Activated CD8-positive, alpha-beta T cell treated with anti-CD3 and anti-CD28 coated beads for 36 hours (primary cell): ENCODE measurements around the gene EIF4E1B. TPM values are rescaled to one million over a fixed set of nuclear protein-coding genes. Genes with fewer than 3 reads are reported as not detected.

ENCODE experiments used
- ATAC-seq: fragments of 200-7000 bp; cut with Tn5 transposase; one replicate; pipeline ENCODE4 v1.10.0; 2021; ENCODE audit warnings: mild to moderate bottlenecking, moderate library complexity
- CTCF ChIA-PET: fragments of 350-600 bp; sonication (Branson Sonifier 250); formaldehyde crosslinking; loops from one replicate; lab custom pipeline; 2021; ENCODE audit warnings: antibody characterized with exemption; lab: Charles Lee
- POLR2A ChIA-PET: fragments of 350-600 bp; sonication (Branson Sonifier 250); formaldehyde crosslinking; loops from one replicate; lab custom pipeline; 2021; ENCODE audit warnings: antibody characterized with exemption; lab: Charles Lee
- DNase-seq: peaks from one replicate; pipeline ENCODE4 v3.0.0-alpha.2; 2020
- H3K27ac Mint-ChIP-seq: one replicate; pipeline ENCODE4 v1.8.0; 2021; ENCODE audit warnings: mild to moderate bottlenecking, mixed read lengths
- H3K27me3 Mint-ChIP-seq: one replicate; pipeline ENCODE4 v1.8.0; 2021; ENCODE audit warnings: mixed read lengths
- H3K36me3 Mint-ChIP-seq: one replicate; pipeline ENCODE4 v1.8.0; 2021; ENCODE audit warnings: low read depth, mixed read lengths
- H3K4me1 Mint-ChIP-seq: one replicate; pipeline ENCODE4 v1.8.0; 2021; ENCODE audit warnings: low read depth, mixed read lengths
- H3K4me3 Mint-ChIP-seq: one replicate; pipeline ENCODE4 v1.8.0; 2021; ENCODE audit warnings: mild to moderate bottlenecking, moderate library complexity, mixed read lengths
- H3K9me3 Mint-ChIP-seq: one replicate; pipeline ENCODE4 v1.8.0; 2021; ENCODE audit warnings: mixed read lengths
- intact Hi-C: fragments of 100-400 bp; cut with micrococcal nuclease; formaldehyde crosslinking; loops from one replicate; pipeline ENCODE4 v1.10.0; 2022
- total RNA-seq, 2 experiments: library from RNA; stranded (reverse); gene quantifications; one replicate each; pipeline ENCODE4 v1.2.3, GENCODE V29; 2021
- TF ChIP-seq, protein P1 (sequence below): fragments of 200-600 bp; IDR thresholded peaks from one replicate; pipeline ENCODE4 v1.8.0; 2022; ENCODE audit warnings: antibody characterized with exemption, mild to moderate bottlenecking

The EIF4E1B gene
- total RNA-seq, 2 experiments from 2014 or later: not detected

DNA sequence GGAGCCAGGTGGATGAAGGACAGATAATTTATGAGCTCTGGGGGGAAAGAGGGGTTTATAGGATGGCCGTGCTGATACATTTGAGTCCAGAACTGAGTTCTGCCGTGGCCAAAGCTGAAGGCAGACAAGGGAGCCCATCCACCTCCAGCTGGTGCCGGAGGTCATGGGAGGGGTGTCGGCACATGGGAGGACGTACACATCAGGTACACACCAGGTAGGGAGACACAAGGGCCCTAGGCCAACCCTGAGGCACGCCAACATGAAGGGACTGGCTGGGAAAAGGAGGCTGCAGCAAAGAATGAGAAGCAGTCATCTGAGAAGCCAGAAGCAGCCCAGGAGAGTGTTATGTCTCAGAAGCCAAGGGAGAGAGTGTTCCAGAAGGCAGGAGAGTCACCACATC, 18.5 kb upstream of the EIF4E1B start:
- no peak for DNase-seq
- ATAC-seq: no peak
- POLR2A ChIA-PET: no interaction called here
- TF ChIP-seq, protein P1, sequence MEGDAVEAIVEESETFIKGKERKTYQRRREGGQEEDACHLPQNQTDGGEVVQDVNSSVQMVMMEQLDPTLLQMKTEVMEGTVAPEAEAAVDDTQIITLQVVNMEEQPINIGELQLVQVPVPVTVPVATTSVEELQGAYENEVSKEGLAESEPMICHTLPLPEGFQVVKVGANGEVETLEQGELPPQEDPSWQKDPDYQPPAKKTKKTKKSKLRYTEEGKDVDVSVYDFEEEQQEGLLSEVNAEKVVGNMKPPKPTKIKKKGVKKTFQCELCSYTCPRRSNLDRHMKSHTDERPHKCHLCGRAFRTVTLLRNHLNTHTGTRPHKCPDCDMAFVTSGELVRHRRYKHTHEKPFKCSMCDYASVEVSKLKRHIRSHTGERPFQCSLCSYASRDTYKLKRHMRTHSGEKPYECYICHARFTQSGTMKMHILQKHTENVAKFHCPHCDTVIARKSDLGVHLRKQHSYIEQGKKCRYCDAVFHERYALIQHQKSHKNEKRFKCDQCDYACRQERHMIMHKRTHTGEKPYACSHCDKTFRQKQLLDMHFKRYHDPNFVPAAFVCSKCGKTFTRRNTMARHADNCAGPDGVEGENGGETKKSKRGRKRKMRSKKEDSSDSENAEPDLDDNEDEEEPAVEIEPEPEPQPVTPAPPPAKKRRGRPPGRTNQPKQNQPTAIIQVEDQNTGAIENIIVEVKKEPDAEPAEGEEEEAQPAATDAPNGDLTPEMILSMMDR: no peak
- intact Hi-C loops: no loop called here
- Mint-ChIP-seq H3K4me3 (no peak overlapping the region), H3K4me1 (peaks cover 11% of the 10 kb centered on the region), H3K9me3 (no peaks in the 10 kb centered on the region), H3K27me3 (peaks cover 37% of the 10 kb centered on the region), H3K27ac (no peak overlapping the region), H3K36me3 (no peaks in the 10 kb centered on the region)
- CTCF ChIA-PET: interaction anchor here (1.4 kb wide), 1 partner anchor 16 kb away, joined by 4 read pairs; no protein-coding TSS in a partner anchor

- ATAC-seq (no peak), DNase-seq (no peak)
- H3K36me3 Mint-ChIP-seq: no peaks in the 10 kb centered on the region
- TF ChIP-seq, protein P1: no peak
- ChIA-PET POLR2A (no interaction called here), CTCF (interaction anchor here (1.4 kb wide), 2 partner anchors 16 to 48 kb away, joined by 4 read pairs; no protein-coding TSS in a partner anchor)
- intact Hi-C loops: no loop called here
- H3K4me1 Mint-ChIP-seq: peaks cover 11% of the 10 kb centered on the region
- H3K4me3 Mint-ChIP-seq: no peak overlapping the region
- no peaks in the 10 kb centered on the region for H3K9me3 Mint-ChIP-seq
- peaks cover 43% of the 10 kb centered on the region for H3K27me3 Mint-ChIP-seq
- H3K27ac Mint-ChIP-seq: no peak overlapping the region
Measured at GRCh38 chr5:176612855-176613254, 17.6 kb upstream of the EIF4E1B start.

GRCh38 chr5:176614805-176615478, 15.5 kb upstream of the EIF4E1B start:
- H3K36me3 Mint-ChIP-seq: no peaks in the 10 kb centered on the region

GRCh38 chr5:176616511-176616910, 14.0 kb upstream of the EIF4E1B start:
- intact Hi-C loops: no loop called here
- H3K4me3 Mint-ChIP-seq: no peak overlapping the region
- POLR2A ChIA-PET: no interaction called here
- DNase-seq (no peak), ATAC-seq (no peak)
- H3K36me3 Mint-ChIP-seq: no peaks in the 10 kb centered on the region
- peaks cover 20% of the 10 kb centered on the region for H3K4me1 Mint-ChIP-seq
- H3K27me3 Mint-ChIP-seq: peaks cover 59% of the 10 kb centered on the region
- H3K27ac Mint-ChIP-seq: no peak overlapping the region
- TF ChIP-seq, protein P1: no peak
- CTCF ChIA-PET: interaction anchor here (0.7 kb wide), 1 partner anchor 19 kb away, joined by 3 read pairs; no protein-coding TSS in a partner anchor
- H3K9me3 Mint-ChIP-seq: no peaks in the 10 kb centered on the region

More at GRCh38 chr5:176614805-176615478, 15.5 kb upstream of the EIF4E1B start:
- no peak overlapping the region for H3K27ac Mint-ChIP-seq
- intact Hi-C loops: no loop called here
- H3K4me1 Mint-ChIP-seq: peaks cover 18% of the 10 kb centered on the region
- TF ChIP-seq, protein P1: no peak
- H3K9me3 Mint-ChIP-seq: no peaks in the 10 kb centered on the region
- H3K4me3 Mint-ChIP-seq: no peak overlapping the region
- no peak for ATAC-seq
- no peak for DNase-seq
- peaks cover 51% of the 10 kb centered on the region for H3K27me3 Mint-ChIP-seq
- ChIA-PET POLR2A (no interaction called here), CTCF (no interaction called here)

- ATAC-seq: no peak
- intact Hi-C loops: no loop called here
- ChIA-PET POLR2A (interaction anchor here (0.6 kb wide), 1 partner anchor 20 kb away, joined by 3 read pairs; no protein-coding TSS in a partner anchor), CTCF (interaction anchor here (0.8 to 2.1 kb wide), 3 partner anchors 12 to 45 kb away, joined by 3 to 7 read pairs (median 3); partner anchors contain the start of genes EIF4E1B and SNCB)
- no peaks in the 10 kb centered on the region for H3K36me3 Mint-ChIP-seq
- H3K9me3 Mint-ChIP-seq: no peaks in the 10 kb centered on the region
- H3K27ac Mint-ChIP-seq: no peak overlapping the region
- TF ChIP-seq, protein P1: no peak
- H3K4me1 Mint-ChIP-seq: peaks cover 19% of the 10 kb centered on the region
- H3K4me3 Mint-ChIP-seq: no peak overlapping the region
- no peak for DNase-seq
- H3K27me3 Mint-ChIP-seq: peaks cover 55% of the 10 kb centered on the region
Measured at GRCh38 chr5:176618783-176619182, 11.7 kb upstream of the EIF4E1B start.
